GM12801 (cell line): Measurements from ENCODE around the gene PXDC1.

Experiments used
- TF ChIP-seq, protein P1 (sequence below): IDR thresholded peaks from one replicate; pipeline ENCODE4 v1.5.1; 2011; ENCODE audit warnings: control low read depth; ENCODE audit not compliant: insufficient read length; ENCODE audit errors: extremely low read depth

Gene PXDC1

DNA sequence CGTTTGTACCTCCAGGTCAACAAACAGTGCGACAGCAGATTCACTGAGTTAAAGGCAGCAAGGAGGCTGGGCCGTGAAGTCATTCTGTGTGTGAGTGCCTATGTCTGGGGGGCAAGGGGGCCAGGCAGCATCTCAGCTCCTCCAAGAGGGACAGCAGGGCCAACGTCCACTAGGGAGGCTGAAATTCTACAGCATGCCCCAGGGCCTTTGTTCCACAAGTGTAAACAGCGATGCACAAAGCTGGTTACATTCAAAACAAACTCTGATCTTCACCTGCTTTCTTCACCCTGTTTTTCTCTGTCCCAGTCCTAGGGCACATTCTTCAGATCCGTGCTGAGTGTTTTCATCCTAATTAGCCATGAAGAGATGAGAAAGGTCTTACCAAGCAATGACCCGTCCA, 41.1 kb downstream of the PXDC1 start:
- TF ChIP-seq, protein P1, sequence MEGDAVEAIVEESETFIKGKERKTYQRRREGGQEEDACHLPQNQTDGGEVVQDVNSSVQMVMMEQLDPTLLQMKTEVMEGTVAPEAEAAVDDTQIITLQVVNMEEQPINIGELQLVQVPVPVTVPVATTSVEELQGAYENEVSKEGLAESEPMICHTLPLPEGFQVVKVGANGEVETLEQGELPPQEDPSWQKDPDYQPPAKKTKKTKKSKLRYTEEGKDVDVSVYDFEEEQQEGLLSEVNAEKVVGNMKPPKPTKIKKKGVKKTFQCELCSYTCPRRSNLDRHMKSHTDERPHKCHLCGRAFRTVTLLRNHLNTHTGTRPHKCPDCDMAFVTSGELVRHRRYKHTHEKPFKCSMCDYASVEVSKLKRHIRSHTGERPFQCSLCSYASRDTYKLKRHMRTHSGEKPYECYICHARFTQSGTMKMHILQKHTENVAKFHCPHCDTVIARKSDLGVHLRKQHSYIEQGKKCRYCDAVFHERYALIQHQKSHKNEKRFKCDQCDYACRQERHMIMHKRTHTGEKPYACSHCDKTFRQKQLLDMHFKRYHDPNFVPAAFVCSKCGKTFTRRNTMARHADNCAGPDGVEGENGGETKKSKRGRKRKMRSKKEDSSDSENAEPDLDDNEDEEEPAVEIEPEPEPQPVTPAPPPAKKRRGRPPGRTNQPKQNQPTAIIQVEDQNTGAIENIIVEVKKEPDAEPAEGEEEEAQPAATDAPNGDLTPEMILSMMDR = no peak

DNA sequence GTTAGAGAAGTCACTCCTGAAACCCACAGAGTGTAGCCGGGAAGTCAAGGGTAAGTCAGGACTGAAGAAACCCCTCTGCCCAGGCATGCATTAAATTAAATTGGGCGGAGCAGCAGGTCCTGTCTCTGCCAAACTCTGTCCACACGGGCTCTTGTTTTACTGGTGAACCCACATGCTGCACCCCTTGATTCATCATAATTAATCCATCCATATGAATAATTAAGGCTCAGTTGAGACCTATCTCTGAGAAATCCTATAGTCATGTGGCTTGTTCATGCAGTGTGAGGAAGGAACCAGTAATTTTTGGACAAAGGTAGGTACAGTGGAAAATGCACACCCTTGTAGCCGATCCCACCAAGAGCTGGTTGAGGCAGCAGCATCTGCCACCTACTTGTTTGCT, 43.0 kb downstream of the PXDC1 start:
- TF ChIP-seq, protein P1 = no peak

DNA sequence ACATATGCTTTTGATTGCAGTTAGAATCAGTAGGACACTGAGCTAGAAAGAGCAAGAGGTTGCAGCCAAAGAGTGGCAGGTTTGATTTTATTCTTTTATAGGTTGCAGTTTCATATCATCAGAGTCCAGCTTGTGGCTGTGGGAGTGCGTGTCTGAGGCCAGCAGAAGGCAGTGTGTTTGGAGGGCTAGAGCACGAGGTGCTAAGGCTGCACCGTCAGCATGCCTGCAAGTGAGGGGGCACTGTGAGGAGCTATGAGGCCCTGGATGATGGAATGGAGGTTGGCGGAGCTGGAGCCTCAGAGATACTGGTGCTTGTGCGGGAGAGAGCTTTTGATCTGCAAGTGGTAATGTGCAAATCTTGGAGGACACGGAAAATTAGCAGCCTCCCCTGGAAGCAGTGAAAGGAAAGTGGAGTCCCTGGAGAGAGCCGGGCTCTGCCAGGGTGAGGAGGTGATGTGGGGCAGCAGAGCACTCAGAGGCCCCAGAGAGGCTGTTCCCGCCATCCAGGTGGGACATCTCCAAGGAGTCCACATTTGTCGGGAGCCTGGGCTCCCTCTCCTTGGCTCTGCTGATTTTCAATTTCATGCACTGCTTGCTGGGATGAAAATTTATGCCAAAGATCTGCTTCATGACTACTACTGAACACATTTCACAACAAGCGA, 43.6 kb downstream of the PXDC1 start:
- TF ChIP-seq, protein P1 = no peak

DNA sequence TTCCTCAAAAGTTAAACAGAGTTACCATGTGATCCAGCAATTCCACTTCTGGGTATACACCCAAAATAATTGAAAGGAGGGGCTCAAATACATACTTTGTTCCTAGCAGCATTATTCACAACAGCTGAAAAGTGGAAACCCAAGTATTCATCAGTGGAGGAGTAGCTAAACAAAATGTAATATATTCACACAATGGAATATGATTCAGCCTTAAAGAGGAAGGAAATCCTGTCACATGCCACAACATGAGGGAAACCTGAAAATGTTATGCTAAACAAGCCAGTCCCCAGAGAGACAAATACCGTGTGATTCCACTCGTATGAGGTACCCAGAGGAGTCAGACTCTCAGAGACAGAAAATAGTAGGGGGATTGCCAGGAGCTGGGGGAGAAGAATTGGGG, 44.5 kb downstream of the PXDC1 start:
- TF ChIP-seq, protein P1 = no peak

DNA sequence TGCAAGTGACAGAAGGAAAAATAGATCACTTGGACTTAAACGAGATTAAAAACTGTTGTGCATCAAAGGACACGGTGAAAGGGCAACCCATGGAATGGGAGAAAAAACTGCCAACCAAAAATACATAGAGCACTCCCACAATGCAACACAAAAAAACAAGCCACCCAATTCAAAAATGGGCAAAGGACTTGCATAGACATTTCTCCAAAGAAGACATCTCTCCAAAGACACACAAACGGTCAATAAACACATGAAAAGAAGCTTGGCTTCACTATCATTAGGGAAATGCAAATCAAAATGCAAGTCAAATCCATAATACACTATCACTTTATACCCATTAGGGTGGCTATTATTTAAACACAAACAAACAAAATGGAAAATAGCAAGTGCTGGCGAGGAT, 45.0 kb downstream of the PXDC1 start:
- TF ChIP-seq, protein P1 = no peak

DNA sequence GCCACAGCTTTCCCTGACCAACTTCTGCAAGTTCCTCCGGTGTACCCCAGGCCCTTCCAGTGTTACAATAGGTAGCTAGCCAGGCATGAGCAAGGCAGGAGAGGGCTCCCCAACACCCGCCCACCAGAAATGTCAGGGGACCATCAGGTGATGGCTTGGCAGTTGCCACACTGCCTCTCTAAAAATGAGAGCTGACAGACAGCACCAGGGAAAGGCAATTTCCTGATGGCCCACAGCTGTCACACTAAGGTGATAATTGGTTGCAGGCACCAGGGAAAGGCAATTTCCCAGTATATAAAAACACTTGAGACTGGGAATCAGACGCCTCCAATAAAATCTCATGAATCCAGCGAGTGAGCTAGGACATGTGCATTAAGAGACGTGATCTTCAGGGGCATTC, 49.9 kb downstream of the PXDC1 start:
- TF ChIP-seq, protein P1 = no peak

DNA sequence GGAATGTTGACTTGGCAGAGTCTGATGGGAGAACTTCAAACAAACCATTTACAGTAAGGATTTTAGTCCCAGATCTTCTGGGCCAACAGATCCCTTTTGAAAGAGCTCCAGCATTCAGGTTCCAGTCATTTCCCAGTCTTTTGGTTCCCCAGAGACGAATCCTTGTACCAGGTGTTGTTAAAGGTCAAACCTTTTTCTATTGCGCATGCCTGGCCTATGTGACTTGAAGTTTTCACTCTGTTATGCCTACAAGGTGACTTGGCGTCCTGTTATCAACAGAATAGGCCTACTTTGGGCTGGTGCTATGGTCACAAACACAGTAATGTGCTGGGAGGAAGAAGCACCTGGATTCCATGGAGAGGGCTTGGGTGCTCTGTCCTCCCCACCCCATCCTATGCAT, 52.3 kb downstream of the PXDC1 start:
- TF ChIP-seq, protein P1 = no peak
